Measurements from ENCODE around the gene ZMYND10.

DNA sequence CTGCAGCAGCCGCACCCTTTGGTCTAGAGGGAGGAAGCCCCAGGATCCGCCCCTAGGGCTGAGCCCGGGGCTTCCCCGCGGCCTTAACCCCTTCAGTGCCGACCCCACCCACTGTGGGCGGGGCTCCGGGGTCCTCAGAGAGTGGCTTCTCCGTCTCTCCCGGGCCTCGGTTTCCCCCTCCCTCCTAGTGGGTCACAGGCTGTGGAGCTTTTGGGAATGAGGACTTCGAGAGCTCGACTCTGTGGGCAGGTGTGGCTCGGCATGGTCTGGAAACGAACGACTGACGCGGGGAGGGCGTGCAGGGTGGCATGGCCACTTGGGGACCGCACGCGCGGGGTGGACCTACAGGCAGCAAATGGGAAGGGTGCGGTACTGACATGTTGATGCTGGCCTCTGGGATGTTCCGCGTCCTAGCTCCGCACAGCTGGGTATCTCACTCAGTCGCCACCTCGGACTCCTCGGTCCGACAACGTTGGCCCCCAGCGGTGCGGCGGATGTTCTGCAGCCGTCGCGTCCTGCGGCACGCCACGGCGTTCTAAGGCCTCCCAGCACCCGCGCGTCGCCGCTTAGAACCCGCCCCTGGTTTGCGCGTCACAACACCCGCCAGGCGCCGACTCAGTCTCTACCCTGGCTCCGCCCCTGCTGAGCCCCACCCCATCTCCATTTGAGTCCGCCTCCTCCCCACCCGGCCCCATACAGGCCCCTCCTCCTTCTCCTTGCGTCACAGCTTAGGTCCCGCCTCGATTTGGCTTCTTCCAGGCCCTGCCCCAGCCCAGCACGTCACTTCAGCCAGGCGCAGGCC, 46.5 kb downstream of the ZMYND10 start, which contains the start of the genes HYAL3 and NAA80:
- TF ChIP-seq POLR2A (IDR thresholded peaks at IDR 0.05; ENCODE audit: low read depth, low read length) (peak; percentile 88), POLR2AphosphoS5 (IDR thresholded peaks at IDR 0.05; ENCODE audit: low read depth, low read length) (peak; percentile 86)

Data from GM12891 (cell line).